Measurements from ENCODE around the gene LCE7A.

Gene LCE7A, protein sequence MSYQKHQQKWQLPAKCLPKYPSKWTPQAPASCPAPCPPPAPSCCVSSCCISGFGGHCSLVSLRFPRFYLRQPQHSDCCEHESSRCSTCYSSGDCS

DNA sequence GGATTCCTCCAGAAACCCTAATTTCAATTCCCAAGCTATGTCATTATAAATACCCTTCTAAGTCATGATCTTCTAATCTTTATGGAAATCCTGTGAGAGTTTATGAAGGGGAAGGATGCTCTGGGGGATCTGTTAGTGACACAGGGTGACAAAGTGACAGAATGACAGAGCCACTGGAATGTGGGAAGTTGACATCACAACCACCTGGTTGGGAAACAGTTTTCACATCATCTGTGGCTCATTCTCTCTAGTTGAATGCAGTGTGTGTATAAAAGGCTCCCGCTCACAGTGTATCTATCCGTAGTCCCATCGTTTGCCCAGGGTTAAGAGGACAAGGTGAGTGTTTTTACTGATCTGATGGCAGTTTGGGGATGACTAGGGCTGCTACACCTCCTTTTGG lies at the start of gene LCE7A:
TSS of gene LCE7A (plus strand) at position 301 of the 400 bp plus-strand sequence. CDS start 702 bp downstream, outside the sequence.
- DNase-seq (ENCODE audit: low read depth in 3 of 3, low spot score in 1 of 3), result no peak

DNA sequence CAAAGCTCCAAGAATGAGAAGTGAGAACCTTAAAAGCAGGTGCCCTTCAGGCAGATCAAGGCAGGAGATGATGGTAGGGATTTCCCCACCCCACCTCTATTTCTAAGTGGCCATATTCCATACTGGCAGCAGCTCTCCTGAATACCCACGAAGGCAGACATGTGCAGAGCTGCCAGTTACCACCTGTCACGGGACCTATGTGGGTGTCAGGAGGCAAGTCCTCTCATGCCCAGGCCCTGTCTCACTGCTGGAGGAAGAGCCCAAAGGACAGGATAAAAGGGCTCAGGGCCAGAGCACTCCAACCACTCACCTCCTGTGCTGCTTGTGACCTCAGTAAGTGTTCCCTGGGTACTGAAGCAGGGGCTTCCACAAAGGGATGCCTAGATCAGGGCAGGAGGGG lies 48.7 kb upstream of the LCE7A start:
- DNase-seq (ENCODE audit: low read depth in 3 of 3, low spot score in 1 of 3), result no peak

DNA sequence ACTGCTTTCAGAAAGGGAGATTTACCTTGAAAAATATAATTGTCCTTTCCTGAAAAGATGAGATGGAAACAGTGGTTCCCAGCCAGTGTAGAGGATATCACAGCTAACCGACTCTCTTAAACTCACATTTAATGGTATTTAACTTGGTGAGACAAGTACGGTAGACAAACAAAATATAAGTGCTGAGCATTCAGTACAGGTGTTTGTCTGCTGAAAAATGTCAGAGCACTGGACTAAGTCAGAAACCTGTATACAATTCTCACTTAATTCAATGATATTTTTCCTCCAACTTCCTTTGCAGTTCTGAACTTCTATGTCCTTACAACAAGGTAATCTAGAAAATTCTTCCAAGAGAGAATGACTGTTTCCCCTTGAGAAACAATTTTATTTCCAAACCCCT lies 48.1 kb upstream of the LCE7A start, which contains the start of gene LCE1B:
TSS of gene LCE1B (plus strand) at position 301 of the 400 bp plus-strand sequence. CDS start 476 bp downstream, outside the sequence.
- DNase-seq (ENCODE audit: low read depth in 3 of 3, low spot score in 1 of 3), result no peak

DNA sequence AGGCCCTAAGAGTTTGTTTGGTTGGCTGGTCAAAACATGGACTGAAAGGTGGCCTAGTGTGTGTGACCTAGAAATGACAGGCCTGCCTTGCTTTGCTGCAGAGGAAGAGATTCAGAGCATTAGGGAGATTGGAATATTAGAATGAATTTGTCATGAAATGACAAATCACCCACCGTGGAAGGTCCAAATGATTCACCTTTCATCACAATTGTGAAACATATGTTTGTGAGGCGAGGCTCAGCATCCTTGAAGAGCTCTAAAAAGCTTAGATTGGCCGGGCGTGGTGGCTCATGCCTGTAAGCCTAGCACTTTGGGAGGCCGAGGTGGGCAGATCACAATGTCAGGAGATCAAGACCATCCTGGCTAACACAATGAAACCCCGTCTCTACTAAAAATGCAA lies 42.5 kb upstream of the LCE7A start:
- DNase-seq (ENCODE audit: low read depth in 3 of 3, low spot score in 1 of 3), result no peak

DNA sequence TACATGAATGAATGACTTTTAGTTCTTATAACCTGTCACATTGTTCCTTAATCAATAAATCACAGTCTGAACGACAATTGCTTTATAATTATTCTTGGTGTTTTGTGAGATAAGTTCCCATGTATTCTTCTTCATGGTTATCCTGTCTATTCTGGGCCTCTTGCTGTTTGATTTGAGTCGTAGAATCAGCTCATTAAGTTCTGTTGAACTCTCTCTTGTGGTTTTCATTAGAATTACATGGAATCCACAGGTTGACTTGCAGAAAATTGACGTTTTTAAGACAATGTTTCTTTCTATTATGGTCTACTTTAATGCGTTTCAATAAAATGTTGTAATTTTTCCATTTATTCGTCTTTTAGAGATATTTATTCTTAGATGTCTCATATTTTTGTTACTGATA lies 36.5 kb upstream of the LCE7A start:
- DNase-seq (ENCODE audit: low read depth in 3 of 3, low spot score in 1 of 3), result no peak

DNA sequence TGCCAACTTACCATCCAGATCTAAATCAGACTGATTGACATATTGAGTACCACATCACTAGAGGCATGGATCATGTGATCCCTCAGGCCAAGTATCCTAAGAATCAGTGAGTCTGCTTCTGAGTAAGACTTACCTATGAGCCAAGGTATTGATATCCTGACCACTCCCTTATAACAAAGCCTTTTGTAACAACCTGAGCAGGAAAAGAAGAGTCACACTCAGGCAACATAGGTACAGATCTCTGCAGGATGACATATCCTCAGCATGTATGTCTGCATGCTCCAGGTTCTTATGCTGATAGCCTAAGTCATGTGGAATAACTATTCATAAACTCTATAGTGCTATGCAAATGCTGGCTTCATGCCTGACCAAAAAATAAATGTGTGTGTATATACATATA lies 34.8 kb upstream of the LCE7A start:
- DNase-seq (ENCODE audit: low read depth in 3 of 3, low spot score in 1 of 3), result no peak

DNA sequence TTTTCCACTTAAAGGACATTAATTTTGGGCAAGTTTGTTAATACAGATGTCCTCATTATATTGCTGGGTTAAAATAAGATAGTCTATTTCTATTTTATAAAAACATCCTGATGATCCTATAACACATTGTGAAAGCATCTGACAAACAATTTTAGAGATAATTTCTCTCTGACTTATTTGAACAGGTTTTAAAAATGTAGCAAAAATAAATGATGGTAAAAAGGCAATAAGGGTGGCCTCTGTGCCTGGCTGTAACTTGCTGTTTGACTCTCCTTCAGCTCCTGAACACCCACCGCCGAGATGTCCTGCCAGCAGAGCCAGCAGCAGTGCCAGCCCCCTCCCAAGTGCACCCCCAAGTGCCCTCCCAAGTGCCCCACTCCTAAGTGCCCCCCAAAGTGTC lies 32.6 kb upstream of the LCE7A start, which contains the start of gene LCE1A:
TSS of gene LCE1A (plus strand) at position 301 of the 400 bp plus-strand sequence. CDS start at position 301, 0 bp downstream.
- no peak for DNase-seq (ENCODE audit: low read depth in 3 of 3, low spot score in 1 of 3)

DNA sequence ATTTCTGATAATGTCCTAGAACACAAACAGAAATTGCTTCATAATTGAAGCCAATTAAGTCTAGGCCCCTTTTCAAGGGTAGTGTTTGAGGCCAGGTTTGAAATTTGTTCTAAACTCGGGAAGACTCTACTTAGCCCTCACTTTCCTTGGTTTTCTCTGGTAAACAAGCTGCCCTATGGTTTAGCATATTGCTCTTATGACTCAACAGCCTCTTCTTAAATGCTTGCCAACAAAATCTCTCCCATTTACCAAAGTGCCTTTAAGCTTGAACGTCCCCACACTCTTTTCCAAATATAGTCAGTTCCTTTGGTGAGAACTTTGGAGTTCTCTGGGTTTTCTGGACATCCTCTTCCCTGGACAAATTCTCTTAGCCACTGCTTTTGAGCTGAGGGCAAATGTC lies 22.9 kb upstream of the LCE7A start:
- no peak for DNase-seq (ENCODE audit: low read depth in 3 of 3, low spot score in 1 of 3)

DNA sequence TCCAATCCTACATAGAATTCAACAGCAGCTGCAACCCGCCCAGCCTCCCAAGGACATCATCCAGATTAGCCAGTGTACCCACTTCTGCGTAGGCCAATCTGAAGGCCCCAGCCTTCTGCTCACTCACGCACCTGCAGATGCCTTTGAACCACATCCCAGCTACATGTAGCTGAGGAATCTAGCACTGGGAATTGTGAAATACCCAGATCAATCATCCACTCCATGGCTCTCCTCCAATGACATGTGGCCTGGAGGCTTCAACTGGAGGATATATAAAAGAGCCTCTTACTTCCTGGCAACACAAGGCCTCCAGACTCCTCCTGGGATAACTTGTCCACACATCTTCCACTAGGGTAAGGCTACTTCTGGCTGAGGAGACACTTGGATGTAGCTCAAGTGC lies 17.2 kb upstream of the LCE7A start, which contains the start of gene LCE6A:
TSS of gene LCE6A (plus strand) at position 301 of the 400 bp plus-strand sequence. CDS start 665 bp downstream, outside the sequence.
- DNase-seq (ENCODE audit: low read depth in 3 of 3, low spot score in 1 of 3), result no peak

DNA sequence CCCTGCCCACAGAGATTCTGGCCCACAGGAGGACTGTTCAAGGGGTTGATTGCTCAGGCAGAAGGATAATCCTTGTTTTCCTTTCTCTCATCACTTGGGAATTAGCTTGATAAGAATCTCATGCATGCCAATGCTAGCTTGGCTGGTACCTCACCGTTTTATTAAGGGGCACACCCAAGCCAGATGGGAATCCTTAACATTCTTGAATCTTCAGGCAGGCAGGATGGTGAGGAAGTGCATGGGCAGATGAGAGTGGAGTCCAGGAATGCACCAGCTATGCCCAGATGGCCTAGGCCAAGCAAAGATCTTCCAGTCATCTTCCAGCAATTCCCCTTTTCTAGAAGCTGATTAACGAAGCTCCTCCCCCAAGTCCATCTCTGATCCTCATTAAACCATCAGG lies 4.1 kb upstream of the LCE7A start:
- no peak for DNase-seq (ENCODE audit: low read depth in 3 of 3, low spot score in 1 of 3)

DNA sequence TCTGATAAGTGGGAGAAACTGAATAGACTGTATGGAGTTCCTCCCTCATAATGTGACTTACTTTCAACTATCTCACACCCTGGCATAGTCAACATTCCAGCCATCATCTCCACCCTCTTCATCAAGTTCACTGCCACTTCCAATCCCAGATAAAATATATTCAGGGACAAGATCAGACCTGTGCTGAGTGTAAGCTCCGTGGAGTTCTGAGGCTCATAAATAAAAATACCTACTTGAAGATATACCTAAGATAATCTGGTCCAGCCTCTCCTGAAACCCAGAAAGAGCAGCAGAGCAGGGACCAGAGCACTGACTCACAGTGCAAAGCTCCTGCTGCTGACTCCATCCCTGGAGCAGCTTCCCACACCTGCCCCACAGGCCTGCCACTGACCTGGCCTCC lies 1.7 kb upstream of the LCE7A start:
- no peak for DNase-seq (ENCODE audit: low read depth in 3 of 3, low spot score in 1 of 3)

DNA sequence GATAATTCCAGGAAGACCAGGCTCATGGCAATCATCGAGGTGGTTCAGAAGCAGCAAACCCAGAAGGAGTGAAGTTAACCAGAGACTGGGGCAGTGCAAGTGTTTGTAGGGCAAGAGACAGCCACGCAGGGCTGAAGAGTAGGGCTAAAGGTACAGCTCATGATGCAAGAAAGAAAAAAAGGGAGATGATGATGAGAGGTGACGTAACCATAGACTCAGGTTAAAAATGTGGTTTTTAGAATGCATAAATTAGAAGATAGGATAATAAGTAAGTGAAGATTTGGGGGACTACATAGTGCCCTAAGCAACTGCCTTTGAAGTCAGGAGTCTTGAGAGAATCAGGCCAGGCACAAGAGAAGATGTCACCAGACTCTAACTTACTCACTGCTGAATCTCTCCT lies 333 bp downstream of the LCE7A start:
- DNase-seq (ENCODE audit: low read depth in 3 of 3, low spot score in 1 of 3), result no peak

DNA sequence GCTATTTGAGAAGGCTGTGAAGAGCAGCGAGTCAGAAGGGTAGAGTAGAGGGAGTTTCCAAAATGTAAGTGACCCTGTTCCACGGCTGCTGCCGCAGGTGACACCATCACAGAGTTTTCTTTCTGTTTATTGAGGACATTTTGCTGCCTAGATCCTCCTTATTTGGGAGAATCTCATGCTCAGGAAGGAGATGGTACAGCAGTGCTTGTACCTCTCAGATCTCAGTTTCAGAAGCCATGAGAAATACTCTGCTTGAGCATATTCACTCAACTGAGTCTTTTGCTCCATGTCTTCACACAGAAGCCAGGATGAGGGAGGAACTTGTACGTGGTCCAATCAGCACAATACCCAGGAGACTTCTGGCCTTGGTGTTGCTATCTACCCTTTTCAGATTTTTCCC lies 1.6 kb downstream of the LCE7A start:
- DNase-seq (ENCODE audit: low read depth in 3 of 3, low spot score in 1 of 3), result no peak

DNA sequence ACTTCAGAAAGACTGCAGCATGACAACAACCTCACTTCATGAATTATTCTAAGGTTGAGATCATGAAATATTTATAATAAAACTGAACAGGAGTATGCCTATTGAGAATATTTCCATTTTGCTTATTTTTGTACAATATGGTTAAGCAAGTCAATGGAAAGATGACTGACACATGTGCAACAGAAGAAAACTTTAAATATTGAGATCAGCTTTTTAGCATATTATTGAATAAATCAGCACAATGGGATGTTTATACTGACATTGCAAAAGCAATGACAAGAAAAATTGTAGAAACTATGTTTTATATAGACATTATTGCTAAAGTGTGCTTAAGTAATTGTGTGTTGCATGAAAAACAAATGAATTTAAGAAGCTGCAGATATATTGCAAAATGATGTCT lies 4.6 kb downstream of the LCE7A start:
- DNase-seq (ENCODE audit: low read depth in 3 of 3, low spot score in 1 of 3), result no peak

DNA sequence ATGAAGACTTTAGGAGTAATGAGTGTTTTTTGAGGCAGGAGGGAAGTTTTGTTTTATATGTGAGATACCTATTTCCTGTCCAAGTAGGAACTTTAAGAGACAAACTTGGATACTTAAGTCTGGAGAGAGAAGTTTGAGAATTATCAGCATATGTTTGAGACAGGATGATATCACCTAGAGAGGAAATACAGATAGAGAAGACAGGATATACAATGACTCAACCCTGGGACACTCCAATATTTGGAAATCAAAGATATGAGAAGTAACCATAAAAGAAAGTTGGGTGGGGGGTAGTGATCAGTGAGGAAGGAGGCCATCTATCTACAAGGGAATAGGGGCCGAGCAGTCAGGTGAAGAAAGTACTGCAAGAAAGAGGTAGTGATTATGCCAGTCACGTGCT lies 6.5 kb downstream of the LCE7A start:
- no peak for DNase-seq (ENCODE audit: low read depth in 3 of 3, low spot score in 1 of 3)

DNA sequence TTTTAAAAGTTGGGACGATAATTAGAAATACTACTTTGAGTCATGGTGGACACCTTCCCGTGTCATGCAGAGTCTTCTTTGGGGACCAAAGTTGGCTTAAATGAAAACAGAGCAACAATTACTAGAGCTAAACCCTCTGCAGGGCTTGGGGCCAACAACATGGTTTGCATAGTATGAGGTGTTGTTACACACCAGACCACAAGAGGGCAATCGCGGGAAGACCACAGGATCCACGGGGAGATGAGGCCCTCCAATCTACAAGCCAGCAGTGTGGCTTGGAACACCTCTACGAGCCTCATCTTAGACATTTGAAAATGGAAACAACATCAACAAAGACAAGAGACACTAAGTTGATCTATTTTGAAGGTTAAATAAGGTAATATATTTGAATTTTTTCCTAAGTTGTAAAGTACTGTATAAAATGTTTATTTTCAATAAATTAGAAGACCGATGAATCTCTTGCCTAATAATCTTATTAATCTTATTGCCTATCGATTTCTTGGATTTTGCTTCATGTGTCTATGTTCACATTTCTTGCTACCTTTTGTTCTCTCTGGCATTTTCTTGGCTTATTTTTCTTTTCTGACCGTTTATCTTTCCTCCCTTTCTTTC lies 10.1 kb downstream of the LCE7A start:
- DNase-seq (ENCODE audit: low read depth in 3 of 3, low spot score in 1 of 3), result peak in 2 of 3 donors; percentile 5 to 26

DNA sequence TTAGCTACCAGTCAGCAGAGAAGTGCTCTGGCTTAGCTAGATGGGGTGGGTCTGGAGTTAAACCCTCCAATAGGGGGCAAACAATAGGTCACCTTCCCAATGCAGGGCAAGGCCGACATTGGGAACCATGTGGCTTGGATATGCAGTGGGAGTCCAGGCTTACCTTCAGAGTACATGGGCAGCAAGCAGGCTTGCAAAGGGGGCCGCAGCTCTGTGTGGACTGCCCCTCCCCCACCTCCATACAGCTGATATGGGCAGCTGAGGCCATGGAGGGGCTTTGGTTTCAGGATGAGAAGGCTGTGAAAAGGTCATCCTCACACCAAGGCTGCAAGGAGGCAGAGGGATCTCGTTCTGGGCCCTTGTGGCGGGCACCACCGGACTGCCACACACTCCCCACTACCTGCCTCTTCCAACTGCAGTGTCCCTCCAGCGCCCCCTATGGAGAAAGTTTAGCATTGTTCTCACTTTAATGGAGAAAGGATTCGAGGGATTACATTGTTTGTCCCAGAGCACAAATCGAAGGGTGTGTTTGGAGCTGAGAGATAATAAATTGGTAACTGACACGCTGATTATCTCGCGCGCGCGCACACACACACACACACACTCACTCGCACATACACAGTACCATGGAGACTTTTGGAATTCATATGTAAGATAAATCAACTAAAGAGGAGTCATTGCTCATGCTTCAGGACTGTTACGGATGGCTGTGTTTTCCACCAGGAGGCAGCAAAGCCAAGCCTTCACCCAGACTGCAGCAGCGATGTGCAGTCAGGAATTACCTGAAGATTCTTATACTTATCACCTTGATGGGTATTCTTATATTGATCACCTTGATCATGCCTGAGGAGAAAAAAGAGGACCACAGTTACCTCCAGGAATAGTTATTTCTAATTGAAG lies 11.3 kb downstream of the LCE7A start:
- DNase-seq (ENCODE audit: low read depth in 3 of 3, low spot score in 1 of 3), result no peak

DNA sequence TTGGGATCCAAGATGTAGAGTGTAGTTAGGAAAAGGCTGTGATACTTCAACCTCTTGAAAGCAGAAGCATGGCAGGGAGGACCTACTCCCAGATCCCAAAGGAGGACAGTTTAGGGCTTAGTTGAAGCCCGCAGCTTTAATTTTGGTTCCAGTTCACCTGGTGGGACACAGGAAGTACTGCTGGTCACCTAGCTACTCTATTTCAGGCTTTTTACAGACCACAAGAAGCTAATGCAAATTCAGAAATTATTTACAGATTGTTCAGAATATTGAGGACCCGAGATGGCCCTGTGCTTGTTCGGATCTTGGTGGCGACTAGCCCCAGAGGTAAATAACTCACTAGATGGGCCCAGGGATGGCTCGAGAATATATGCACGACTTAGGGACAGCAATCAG lies 11.9 kb downstream of the LCE7A start:
- no peak for DNase-seq (ENCODE audit: low read depth in 3 of 3, low spot score in 1 of 3)

DNA sequence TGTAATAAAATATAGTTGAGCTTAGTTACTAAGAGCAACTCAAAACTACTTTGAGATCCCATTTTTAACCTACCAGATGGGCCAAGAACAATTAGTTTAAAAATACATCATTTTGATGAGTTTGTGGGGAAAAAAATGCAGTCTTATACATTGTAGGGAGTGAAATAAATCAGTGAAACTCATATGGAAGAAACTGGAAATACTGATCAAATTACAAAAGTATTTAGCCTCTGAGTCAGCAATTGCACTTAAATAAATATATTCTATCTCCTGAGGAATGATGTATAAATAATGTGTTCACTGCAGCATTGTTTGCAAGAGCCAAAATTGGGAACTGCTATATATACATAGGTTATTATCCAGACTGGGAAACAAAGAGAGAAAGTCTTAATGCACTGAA lies 13.7 kb downstream of the LCE7A start:
- no peak for DNase-seq (ENCODE audit: low read depth in 3 of 3, low spot score in 1 of 3)

DNA sequence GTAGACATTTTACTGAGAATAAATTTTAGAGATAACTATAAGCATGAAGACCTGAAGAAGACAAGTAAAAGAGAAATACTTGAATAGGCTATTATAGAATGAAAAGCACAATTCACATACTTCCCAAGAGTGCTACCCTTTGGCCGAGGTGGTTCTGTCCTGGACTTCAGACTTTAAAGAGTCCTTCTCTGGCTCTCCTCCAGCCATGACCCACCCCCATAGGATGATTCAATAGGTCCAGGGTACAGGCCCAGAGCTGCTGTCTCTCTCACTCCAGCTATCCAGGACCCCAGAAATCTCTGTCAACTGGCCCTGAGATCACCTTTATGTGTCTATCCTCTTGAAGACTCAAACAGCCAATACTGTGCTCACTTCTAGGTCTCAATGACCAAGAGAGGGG lies 17.0 kb downstream of the LCE7A start:
- DNase-seq (ENCODE audit: low read depth in 3 of 3, low spot score in 1 of 3), result no peak

DNA sequence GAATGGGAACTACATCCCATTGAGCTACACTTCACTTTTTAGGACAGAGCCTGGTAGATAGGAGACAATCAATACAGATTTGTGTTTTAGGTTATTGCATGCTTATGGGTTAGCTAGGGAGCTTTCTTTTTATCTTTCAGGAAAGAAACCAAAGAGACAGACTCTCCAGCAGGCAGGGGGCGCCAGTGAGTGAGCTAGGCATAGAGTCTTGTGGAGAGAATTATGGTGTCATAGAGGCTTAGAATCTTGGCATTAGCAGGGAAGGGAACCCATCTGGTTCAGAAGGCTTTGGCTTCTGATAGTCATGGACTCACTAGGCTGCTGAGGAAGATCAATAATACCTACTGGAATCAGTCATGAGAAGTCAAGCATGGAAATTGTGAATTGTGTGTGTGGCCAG lies 18.2 kb downstream of the LCE7A start, which contains the start of gene SMCP:
TSS of gene SMCP (plus strand) at position 281 of the 400 bp plus-strand sequence. CDS start 6,101 bp downstream, outside the sequence.
- DNase-seq (ENCODE audit: low read depth in 3 of 3, low spot score in 1 of 3), result no peak
